T-helper 2 cell treated with Interferon-gamma antibody and Interleukin-4, amounts not matched to agents 100 ng/mL and 5 ng/mL, for 36 hours (primary cell): ENCODE results near the gene SDCBP2. TPM values are rescaled to one million over a fixed set of nuclear protein-coding genes. Genes with fewer than 3 reads are reported as not detected.

Experiments used
- intact Hi-C: fragments of 100-400 bp; cut with micrococcal nuclease; formaldehyde crosslinking; loops from one replicate; pipeline ENCODE4 v1.15.1; 2023
- total RNA-seq: library from RNA; stranded (reverse); gene quantifications from 2 replicates; pipeline ENCODE4 v1.2.3, GENCODE V29; 2022

The SDCBP2 gene
- total RNA-seq, 1 donor from 2014 or later, result 3.7 TPM

DNA sequence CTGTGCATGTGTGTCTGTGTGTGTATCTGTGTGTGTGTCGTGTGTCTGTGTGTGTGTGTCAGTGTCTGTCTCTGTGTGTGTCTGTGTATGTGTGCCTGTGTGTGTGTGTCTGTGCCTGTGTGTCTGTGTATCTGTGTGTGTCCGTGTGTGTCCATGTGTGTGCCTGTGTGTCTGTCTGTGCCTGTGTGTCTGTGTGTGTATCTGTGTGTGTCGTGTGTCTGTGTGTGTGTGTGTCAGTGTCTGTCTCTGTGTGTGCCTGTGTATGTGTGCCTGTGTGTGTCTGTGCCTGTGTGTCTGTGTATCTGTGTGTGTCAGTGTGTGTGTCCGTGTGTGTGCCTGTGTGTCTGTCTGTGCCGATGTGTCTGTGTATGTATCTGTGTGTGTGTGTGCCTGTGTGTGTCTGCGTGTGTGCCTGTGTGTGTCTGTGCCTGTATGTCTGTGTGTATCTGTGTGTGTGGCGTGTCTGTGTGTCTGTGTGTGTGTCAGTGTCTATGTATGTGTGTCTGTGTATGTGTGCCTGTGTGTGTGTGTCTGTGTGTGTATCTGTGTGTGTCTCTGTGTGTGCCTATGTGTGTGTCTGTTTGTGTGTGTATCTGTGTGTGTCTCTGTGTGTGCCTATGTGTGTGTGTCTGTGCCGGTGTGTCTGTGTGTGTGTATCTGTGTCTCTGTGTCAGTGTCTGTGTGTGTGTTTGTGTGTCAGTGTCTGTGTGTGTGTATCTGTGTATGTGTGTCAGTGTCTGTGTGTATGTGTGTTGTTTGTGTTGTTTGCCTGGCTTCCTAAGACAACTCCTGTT, 51.2 kb downstream of the SDCBP2 start:
- intact Hi-C loops, result no loop called here

DNA sequence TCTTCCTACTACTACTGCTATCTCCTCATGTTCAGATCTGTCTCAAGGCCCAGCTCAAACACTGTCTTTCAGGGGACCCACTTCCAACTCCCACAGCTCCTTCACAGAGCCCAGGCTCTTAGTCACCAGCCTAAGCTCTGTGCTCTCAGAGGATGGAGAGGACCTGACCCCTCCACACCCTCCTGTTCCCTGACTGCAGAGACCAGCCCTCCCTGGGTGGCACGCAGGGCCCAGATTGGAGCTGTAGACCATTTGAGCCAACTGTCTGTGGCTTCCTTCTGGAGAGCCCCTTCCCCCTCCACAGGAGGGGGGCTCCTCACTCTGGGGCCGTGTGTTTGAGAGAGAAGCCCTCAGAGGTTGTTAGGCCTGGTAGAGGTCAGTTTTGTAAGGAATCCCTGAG, 53.0 kb downstream of the SDCBP2 start:
- intact Hi-C loops, result no loop called here

DNA sequence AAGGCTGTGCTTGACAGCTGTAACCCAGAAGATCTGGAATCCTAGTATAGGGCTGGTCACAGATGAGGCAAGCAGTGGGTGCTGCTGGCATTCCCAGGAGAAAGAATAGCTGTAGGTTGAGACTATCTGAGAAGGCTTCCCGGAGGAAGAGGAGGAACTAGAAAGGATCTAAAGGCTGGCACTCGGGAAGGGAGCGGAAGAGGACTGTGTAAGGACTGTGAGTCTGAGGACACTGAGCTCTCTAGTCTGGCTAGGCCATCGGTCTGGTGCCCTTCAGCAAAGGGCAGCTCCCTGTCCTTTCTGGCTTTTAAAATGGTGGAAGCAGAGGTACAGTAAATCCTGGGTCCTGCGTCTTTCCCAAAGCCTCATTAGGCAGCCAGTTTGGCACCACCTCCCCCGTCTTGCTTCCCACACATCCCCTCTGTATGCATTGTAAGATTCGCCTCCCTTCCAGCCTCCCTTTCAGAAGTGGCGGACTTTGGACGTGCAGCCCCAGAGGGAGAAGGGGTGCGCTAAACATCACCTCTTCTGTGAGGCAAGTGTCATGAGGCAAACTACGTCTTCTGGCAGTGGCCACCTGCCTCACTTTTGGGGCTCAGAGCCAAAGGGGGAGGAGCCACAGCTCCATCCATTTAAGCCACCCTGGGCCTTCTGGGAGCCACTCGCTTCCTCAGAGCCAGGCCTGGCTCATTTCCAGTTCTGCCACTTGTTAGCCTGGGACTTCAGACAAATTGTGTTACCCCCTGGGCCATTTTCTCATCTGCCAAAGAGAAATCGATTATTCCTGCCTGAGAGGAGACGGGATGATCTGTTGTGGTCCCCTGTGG, 54.2 kb downstream of the SDCBP2 start:
- intact Hi-C loops, result no loop called here

DNA sequence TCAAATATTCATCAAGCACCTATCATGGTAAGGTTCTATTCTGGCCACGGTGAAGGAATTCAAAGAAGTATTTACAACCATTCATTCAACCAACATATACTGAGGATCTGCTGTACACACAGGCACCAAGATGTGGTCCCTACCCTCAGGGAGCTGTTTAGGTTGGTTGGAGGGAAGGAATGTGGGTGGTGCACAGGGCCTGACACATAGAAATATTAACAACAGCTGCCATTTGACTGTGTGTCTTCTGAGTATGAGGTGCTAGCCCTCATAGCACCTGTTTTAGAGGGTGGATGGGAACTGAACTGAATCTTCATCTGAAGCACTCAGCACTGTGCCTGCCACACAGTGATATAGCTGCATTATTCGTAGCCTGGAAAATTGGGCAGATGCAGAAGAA, 55.6 kb downstream of the SDCBP2 start:
- intact Hi-C loops, result no loop called here

DNA sequence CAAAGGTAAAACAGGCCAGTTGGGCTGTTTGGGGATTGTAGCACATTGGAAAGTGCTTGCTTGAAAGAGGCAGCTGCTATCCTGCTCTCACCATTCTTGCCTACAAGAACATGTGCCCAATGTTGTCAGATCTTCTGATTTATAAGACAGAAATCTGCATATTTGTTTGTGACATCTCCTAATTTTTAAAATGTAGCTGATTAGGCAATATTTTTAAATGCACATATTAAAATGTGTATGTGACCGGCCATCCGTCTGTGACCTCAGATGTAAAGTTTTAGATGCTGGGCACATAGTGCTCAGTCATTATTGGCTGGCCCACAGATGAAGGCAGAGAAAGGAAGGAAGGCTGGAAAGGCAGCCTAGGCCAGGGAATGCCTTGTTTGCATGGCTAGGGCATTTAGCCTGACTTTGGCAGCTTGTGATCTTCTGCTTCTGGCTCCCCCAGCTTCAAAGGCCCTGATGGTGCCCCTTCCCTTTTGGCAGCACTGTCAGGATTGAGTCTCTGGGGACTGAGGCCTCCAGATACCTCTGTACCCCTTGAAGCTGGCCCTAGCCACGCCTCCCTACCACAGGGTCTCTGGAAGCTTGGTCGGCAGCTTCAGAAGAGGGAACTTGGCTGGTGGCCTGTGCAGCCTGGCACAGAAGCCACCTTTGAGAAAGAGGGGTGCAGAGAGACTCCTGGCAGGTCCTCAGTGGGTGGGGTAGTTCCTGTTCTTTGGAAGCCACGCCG, 56.4 kb downstream of the SDCBP2 start:
- intact Hi-C loops, result no loop called here

DNA sequence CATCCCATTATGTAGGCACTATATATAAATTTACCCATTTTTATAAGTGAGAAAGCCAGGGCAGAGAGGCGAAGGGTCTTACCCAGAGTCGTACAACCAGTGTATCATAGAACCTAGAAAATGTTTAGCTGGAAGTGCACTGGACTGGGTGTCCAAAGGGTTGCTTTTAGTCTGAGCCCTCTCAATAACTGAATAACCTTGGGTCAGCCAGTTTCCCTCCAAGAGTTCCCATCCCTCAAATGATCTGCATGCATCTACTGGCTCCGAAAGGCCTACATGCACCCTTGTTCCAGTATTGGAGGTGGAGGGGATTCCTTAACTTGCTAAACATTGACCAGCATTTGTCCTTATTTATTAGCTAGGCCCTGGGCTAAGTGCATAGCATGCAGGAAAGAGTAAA, 59.1 kb downstream of the SDCBP2 start:
- intact Hi-C loops, result no loop called here

DNA sequence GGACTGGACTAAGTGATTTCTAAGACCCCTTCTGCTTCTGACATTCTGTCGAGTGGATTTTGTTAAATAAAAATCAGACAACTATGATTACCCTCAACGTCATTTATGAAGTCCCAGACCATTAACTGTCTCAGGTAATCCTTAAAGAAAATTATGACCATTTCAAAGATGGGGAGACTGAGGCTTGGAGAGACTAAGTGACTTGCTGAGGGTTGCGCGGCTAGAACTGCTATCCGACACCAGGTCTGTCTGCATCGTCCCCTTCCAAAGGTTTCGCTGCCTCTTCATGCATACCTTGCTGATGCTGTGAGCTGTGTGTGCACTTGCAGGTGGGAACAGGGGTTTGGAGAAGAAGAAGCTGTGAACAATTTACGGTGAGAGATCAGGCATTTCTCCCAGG, 59.7 kb downstream of the SDCBP2 start:
- intact Hi-C loops, result no loop called here

DNA sequence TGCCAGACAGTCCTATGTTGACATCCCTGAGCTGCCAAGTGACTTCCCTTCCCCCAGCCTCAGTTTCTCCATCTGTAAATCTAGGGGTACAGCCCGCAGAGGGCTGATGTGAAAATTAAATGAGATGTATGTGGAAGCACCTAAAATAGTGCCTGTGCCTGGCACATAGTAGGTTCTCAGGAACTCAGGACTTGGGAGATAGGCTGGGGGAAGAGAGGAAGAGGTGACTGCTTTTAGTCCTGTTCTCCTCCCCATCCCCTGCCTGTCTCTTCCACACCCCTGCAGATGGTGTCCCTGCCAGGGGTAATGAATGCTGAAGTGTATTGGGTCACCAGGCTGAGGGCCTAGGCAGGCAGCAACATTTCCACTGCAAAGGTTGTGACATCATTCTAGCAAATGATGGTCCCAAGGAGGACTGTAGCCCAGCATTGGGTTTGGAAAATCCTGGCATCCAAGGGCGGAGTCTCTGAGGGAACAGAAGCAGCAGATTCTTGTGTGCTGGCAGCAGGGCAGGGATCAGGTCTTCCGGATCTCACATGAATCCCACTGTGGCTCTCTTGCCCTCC, 61.0 kb downstream of the SDCBP2 start:
- intact Hi-C loops, result no loop called here

DNA sequence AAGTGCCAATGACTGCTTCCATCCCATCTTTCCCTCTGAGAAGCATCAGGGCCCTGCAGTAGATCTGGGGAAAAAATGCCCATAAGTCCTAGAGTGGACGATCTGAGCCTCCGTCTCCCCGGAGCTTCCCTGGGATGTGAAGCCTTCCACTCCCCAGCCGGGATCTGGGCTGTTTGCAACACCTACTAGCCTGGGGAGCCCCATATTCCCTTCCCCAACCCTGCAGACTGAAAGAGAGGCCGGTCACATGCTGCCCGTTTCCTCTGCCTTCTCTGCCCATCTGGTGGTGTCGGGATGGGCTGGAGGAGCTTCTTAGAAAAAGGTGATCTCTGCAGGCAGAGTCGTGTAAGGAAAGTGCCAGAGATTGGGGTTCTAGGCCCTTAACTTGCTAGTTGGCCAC, 61.8 kb downstream of the SDCBP2 start:
- intact Hi-C loops, result no loop called here

DNA sequence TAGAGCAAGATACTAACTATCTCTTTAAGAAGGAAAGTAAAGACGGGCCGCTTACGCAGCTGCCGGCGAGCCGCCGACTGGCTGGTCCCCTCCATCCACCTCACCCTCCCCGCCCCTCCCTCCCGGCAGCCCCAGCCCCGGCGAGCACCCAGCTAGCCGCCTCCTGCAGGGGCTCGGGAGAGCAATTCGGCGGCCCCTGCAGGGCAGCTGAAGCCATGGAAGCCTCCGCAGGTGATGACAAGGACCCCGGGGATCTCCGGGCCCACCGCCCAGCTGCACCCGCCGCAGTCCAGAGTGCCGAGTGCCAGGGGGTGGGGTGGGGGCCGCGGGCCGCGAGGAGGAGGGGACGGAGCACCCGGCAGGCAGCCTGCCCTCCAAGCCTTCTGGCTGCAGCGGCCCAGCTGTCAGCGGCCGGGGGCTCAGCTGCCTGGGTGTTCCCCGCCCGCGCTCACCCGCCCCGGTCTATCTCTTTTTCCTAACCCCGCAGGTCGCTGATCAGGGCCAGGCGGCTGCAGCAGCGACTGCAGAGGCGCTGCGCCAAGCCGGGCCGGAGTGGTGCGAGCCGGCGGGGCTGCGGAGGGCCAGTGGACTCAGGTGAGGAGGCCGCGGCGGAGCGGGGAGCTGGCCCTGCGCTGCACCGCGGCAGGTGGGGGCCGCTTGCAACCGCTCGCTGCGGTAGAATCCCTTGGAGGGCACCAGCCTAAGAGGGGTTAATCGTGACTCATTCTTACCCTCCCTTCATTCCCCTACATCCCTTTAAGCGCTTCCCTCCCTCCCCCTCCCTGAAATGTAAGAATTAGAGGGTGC, 62.6 kb downstream of the SDCBP2 start, which contains the start of gene SNPH:
SNPH (plus strand) TSS at position 128 of the 807 bp plus-strand sequence. CDS start 29,946 bp downstream, outside the sequence.
- intact Hi-C loops, result loop anchor here (1.0 kb wide), 2 partner anchors 40 to 59 kb away; partner anchors contain the start of gene RAD21L1

DNA sequence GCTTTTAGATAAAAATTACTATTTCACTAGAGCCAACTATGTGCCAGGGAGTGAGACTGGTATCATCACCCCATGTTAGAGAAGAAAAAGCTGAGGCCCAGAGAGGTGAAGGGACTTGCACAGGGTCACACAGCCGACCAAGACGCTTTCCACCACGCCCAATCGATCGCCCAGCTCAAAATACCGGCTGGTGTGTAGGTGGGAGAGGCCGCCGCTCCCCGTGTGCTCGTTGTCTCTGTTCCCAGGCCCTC, 63.1 kb downstream of the SDCBP2 start:
- intact Hi-C loops, result loop anchor here (1.0 kb wide), 2 partner anchors 40 to 59 kb away; partner anchors contain the start of gene RAD21L1

DNA sequence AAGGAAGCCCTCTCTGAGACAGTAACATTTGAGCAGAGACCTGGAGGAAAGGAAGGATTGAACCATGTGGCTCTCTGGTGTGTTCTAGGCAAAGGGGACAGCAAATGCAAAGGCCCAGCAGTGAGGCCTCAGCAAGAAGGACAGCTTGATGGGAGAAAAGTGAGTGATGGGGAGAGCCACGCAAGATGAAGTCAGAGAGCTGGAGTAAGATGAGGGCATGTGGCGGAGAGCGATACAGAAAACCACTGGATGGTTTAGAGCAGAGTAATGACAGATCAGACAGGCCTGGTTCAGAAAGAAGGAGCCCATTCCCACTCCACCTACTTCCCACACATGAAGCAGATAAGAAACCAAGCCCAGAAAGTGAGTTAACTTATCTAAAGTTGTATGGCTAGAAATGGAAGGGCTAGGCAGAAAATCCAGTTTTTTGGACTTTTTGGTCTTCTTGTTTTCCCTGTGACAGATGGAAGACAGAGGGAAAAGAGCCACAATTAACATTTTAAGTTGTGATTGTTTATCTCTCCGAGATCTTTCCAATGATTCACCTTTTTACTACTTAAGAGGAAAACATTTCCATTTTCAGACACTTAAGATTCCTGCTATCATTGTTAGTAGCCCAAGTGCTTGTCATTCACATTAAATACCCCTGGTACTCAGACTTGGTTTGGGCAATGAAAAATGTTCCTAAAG, 63.6 kb downstream of the SDCBP2 start:
- intact Hi-C loops, result no loop called here

DNA sequence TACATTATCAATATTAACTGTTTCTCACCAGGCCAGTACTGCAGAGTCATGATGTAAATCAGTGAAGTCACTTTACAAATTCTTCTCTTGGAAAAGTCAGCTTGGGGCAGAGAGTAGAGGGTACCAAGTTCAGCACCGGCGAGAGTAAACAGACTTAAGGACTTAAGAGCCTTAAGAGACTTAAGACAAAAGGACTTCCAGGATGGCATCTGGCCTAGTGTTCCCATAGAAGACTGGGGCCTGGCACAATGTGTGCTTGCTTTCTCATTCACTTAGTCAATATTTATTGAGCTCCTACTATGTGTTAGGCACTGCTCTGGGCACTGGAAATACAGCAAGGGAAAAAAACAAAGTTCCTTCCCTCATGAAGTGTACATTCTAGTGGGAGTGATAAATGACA, 64.2 kb downstream of the SDCBP2 start:
- intact Hi-C loops, result no loop called here

DNA sequence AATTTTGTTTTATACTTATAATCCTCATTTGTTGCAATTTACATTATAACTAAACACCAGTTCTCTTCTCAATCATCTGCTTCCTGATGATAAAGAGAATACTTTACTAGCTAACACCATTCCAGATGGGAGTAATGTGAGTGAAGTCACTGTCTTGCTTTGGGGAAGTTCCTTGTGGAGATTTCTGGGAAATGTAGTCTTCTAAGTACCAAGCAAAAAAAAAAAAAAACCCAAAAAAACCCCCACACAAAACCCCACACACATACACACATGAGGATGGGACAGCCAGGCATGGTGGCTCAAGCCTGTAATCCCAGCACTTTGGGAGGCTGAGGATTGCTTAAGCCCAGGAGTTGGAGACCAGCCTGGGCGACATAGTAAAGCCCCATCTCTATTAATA, 65.1 kb downstream of the SDCBP2 start:
- intact Hi-C loops, result no loop called here

Other genes with a start within 250 kb of the SDCBP2 start
- 152 and 161 TPM in 2 replicates for gene PSMF1, start 210.5 kb downstream of the SDCBP2 start, total RNA-seq
- 0.09 TPM in 1 of 2 replicates, not detected in the other for gene TMEM74B, start 144.2 kb downstream of the SDCBP2 start, total RNA-seq
- gene C20orf202, start 125.7 kb downstream of the SDCBP2 start, total RNA-seq, result 0.11 TPM in 1 of 2 replicates, not detected in the other
- not detected in 2 replicates for gene RAD21L1, start 103.1 kb downstream of the SDCBP2 start, total RNA-seq
- gene SNPH, start 62.8 kb downstream of the SDCBP2 start, total RNA-seq, result 5.2 and 5.4 TPM in 2 replicates
- gene FKBP1A, start 63.9 kb upstream of the SDCBP2 start, total RNA-seq, result 279 and 292 TPM in 2 replicates
- gene NSFL1C, start 137.7 kb upstream of the SDCBP2 start, total RNA-seq, result 73.2 and 77.2 TPM in 2 replicates
- not detected in 2 replicates for gene SIRPB2, start 162.3 kb upstream of the SDCBP2 start, total RNA-seq
- gene SIRPD, start 228.6 kb upstream of the SDCBP2 start, total RNA-seq, result 0.20 and 0.23 TPM in 2 replicates